ENCODE results near the gene SZRD1.

GRCh38 chr1:16375521-16376340, 8.7 kb downstream of the SZRD1 start:
- TF ChIP-seq CTCF (IDR thresholded peaks at IDR 0.05; ENCODE audit: low read length), result no peak
- no peak for TF ChIP-seq EZH2phosphoT487 (IDR thresholded peaks at IDR 0.05; ENCODE audit: low read length)

All from MM.1S (cell line).